Glutamatergic neuron (in vitro differentiated cells): Measurements from ENCODE around the gene COL13A1. TPM values are rescaled to one million over a fixed set of nuclear protein-coding genes. Genes with fewer than 3 reads are reported as not detected.

Experiments
- DNase-seq: peaks from one replicate; pipeline ENCODE4 v3.0.0; 2022
- H3K27ac Mint-ChIP-seq: one replicate; pipeline ENCODE4 v1.8.0; 2020; ENCODE audit warnings: mild to moderate bottlenecking, mixed read lengths, inconsistent platforms; ENCODE audit not compliant: unreplicated experiment
- H3K27me3 Mint-ChIP-seq: one replicate; pipeline ENCODE4 v1.8.0; 2020; ENCODE audit warnings: mild to moderate bottlenecking, moderate library complexity, mixed read lengths, inconsistent platforms; ENCODE audit not compliant: unreplicated experiment
- H3K36me3 Mint-ChIP-seq: one replicate; pipeline ENCODE4 v1.8.0; 2020; ENCODE audit warnings: mild to moderate bottlenecking, mixed read lengths, inconsistent platforms; ENCODE audit not compliant: unreplicated experiment
- H3K4me1 Mint-ChIP-seq: one replicate; pipeline ENCODE4 v1.8.0; 2020; ENCODE audit warnings: mild to moderate bottlenecking, low read depth, mixed read lengths, inconsistent platforms; ENCODE audit not compliant: unreplicated experiment
- H3K4me3 Mint-ChIP-seq: one replicate; pipeline ENCODE4 v1.8.0; 2020; ENCODE audit warnings: mild to moderate bottlenecking, mixed read lengths, inconsistent platforms; ENCODE audit not compliant: unreplicated experiment
- H3K9me3 Mint-ChIP-seq: one replicate; pipeline ENCODE4 v1.8.0; 2020; ENCODE audit warnings: mild to moderate bottlenecking, moderate library complexity, mixed read lengths, inconsistent platforms; ENCODE audit not compliant: unreplicated experiment
- total RNA-seq: library from RNA; stranded (reverse); fragmentation: NEBNext Ultra II Directional; extraction: Animal tissue kit (Norgen Biotek cat#: 25700); gene quantifications from one replicate; pipeline ENCODE4 v1.2.1, GENCODE V29; 2021; ENCODE audit not compliant: unreplicated experiment
- TF ChIP-seq, protein P1 (sequence below): fragments of 200-600 bp; sonication (generic); IDR thresholded peaks from one replicate; pipeline ENCODE4 v1.5.0; 2021; ENCODE audit not compliant: partially characterized antibody, unreplicated experiment

Gene COL13A1
- total RNA-seq, 1 donor from 2014 or later: 8.5 TPM

- Mint-ChIP-seq H3K9me3 (peaks cover 6% of the 10 kb centered on the region), H3K27me3 (peaks cover 15% of the 10 kb centered on the region), H3K27ac (no peak overlapping the region), H3K36me3 (peaks cover 4% of the 10 kb centered on the region), H3K4me3 (peak overlapping the region; percentile 84), H3K4me1 (peaks cover 21% of the 10 kb centered on the region)
- peak; percentile 78 for DNase-seq
- TF ChIP-seq, protein P1, sequence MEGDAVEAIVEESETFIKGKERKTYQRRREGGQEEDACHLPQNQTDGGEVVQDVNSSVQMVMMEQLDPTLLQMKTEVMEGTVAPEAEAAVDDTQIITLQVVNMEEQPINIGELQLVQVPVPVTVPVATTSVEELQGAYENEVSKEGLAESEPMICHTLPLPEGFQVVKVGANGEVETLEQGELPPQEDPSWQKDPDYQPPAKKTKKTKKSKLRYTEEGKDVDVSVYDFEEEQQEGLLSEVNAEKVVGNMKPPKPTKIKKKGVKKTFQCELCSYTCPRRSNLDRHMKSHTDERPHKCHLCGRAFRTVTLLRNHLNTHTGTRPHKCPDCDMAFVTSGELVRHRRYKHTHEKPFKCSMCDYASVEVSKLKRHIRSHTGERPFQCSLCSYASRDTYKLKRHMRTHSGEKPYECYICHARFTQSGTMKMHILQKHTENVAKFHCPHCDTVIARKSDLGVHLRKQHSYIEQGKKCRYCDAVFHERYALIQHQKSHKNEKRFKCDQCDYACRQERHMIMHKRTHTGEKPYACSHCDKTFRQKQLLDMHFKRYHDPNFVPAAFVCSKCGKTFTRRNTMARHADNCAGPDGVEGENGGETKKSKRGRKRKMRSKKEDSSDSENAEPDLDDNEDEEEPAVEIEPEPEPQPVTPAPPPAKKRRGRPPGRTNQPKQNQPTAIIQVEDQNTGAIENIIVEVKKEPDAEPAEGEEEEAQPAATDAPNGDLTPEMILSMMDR: peak; percentile 56
Observed at GRCh38 chr10:69801094-69801433, 642 bp upstream of the COL13A1 start.

DNA sequence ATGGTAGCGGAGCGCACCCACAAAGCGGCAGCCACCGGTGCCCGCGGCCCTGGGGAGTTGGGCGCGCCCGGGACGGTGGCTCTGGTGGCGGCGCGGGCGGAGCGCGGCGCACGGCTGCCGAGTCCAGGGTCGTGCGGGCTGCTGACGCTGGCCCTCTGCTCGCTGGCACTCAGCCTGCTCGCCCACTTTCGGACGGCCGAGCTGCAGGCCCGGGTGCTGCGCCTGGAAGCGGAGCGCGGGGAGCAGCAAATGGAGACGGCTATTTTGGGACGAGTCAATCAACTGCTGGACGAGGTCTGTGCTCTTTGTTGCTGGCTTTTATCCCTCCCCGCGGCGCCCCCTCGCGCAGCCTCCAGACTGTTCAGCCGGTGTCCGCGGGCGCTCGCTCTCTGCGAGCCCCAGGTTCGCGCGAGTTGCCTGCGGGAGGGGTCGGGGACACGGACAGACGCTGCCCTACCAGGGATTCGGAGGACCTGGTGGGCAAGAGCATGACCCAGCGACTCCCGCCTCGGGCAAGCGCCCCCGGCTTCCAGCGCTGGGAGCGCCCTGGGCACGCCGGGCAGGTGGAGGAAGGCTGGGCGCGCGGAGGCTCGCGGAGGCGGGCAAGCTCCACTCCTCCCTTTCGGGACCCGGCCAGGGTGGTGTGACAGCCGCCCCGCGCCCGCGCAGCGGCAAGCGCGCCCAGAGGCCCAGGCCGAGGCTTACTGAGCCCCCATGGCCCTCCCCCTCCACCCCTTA is 887 bp downstream of the COL13A1 start:
- TF ChIP-seq, protein P1: peak; percentile 3
- Mint-ChIP-seq H3K27ac (no peak overlapping the region), H3K27me3 (peaks cover 13% of the 10 kb centered on the region), H3K4me1 (peaks cover 21% of the 10 kb centered on the region), H3K36me3 (peaks cover 4% of the 10 kb centered on the region), H3K9me3 (peaks cover 4% of the 10 kb centered on the region), H3K4me3 (peak overlapping the region; percentile 87)
- peak; percentile 61 for DNase-seq

DNA sequence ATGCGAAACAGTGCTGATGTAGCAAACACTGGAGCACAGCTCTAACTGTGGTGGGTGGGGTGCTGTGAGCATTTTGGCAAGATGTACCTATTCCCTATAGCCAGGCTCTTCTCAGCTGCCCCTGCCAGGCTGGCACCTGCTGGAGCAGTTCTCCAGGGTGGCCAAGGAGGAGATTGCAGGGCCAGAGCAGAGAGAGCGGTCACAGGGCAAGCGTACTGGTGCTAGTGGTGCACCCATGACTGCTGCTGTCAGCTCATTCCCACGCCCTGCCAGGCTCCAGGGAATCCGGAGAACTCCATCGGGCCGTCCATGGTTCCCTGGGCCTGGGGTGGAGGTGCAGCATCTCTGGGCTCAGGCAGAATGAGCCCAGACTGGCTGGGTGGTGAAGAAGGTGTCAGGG is 2.1 kb downstream of the COL13A1 start:
- DNase-seq: no peak
- Mint-ChIP-seq H3K27ac (no peak overlapping the region), H3K36me3 (peaks cover 8% of the 10 kb centered on the region), H3K9me3 (peaks cover 4% of the 10 kb centered on the region), H3K4me1 (peaks cover 21% of the 10 kb centered on the region), H3K4me3 (peak overlapping the region; percentile 72), H3K27me3 (peaks cover 14% of the 10 kb centered on the region)
- TF ChIP-seq, protein P1: no peak

GRCh38 chr10:69804775-69805174 is 3.1 kb downstream of the COL13A1 start:
- no peak overlapping the region for H3K27ac Mint-ChIP-seq
- no peak overlapping the region for H3K4me3 Mint-ChIP-seq

GRCh38 chr10:69807122-69807521 is 5.4 kb downstream of the COL13A1 start:
- Mint-ChIP-seq H3K27ac (no peak overlapping the region), H3K36me3 (peaks cover 8% of the 10 kb centered on the region), H3K27me3 (peaks cover 13% of the 10 kb centered on the region), H3K4me3 (no peak overlapping the region), H3K4me1 (peaks cover 25% of the 10 kb centered on the region), H3K9me3 (peaks cover 4% of the 10 kb centered on the region)
- TF ChIP-seq, protein P1: no peak
- DNase-seq: no peak

More at GRCh38 chr10:69804775-69805174, 3.1 kb downstream of the COL13A1 start:
- Mint-ChIP-seq H3K36me3 (peaks cover 8% of the 10 kb centered on the region), H3K4me1 (peaks cover 24% of the 10 kb centered on the region), H3K9me3 (peaks cover 4% of the 10 kb centered on the region), H3K27me3 (peaks cover 14% of the 10 kb centered on the region)
- TF ChIP-seq, protein P1: no peak
- DNase-seq: no peak
